Fibroblast of villous mesenchyme (primary cell): Measurements from ENCODE around the gene MRPS7. TPM values are rescaled to one million over a fixed set of nuclear protein-coding genes. Genes with fewer than 3 reads are reported as not detected.

Source experiments
- DNase-seq: peaks from one replicate; pipeline ENCODE4 v3.0.0-alpha.2; 2010; ENCODE audit warnings: low read depth
- H3K4me3 ChIP-seq: 2 replicates; pipeline ENCODE4 v1.5.1; 2011; ENCODE audit warnings: low read depth, mild to moderate bottlenecking, low read length
- total RNA-seq: library from RNA; depleted of rRNA; stranded (reverse); fragments of >200 nt; gene quantifications from 2 replicates; pipeline ENCODE4 v1.2.3, GENCODE V29; 2012
- TF ChIP-seq, protein P1 (sequence below): IDR thresholded peaks from 2 replicates; pipeline ENCODE4 v1.5.1; 2012; ENCODE audit warnings: low read depth, mild to moderate bottlenecking, low read length; ENCODE audit not compliant: insufficient read depth

Gene MRPS7
- total RNA-seq, 1 donor, result 70.8 TPM

DNA sequence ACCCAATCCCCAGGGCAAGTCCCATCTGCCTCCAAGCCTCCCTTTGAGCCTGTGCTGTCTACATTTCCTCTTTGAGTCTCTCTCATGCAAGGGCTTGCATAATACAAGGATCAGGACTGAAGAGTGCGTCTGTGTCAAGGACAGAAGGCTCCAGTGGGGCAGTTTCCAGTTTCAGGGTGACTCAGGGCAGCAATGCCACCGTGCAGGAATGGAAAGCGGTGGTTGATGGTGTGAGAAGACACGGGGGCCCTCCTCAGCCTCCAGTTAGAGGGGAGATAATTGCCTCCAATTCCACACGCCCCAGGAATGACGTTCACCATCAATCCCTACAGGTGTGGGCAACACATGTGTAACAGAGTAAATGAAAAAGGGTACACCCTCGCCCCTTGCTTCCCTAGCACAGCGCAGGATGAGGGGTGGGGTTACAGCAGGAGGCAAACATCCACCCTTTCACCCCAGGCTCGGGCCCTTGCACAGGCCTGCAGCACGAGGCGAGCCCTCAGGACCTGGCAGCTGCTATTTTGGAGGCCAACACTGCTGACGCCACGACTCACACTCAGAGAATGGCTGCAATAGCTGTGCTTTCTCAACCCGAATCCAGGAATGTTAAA lies 52.4 kb downstream of the MRPS7 start:
- H3K4me3 ChIP-seq, result no peak overlapping the region
- TF ChIP-seq, protein P1, sequence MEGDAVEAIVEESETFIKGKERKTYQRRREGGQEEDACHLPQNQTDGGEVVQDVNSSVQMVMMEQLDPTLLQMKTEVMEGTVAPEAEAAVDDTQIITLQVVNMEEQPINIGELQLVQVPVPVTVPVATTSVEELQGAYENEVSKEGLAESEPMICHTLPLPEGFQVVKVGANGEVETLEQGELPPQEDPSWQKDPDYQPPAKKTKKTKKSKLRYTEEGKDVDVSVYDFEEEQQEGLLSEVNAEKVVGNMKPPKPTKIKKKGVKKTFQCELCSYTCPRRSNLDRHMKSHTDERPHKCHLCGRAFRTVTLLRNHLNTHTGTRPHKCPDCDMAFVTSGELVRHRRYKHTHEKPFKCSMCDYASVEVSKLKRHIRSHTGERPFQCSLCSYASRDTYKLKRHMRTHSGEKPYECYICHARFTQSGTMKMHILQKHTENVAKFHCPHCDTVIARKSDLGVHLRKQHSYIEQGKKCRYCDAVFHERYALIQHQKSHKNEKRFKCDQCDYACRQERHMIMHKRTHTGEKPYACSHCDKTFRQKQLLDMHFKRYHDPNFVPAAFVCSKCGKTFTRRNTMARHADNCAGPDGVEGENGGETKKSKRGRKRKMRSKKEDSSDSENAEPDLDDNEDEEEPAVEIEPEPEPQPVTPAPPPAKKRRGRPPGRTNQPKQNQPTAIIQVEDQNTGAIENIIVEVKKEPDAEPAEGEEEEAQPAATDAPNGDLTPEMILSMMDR, result no peak
- no peak for DNase-seq

DNA sequence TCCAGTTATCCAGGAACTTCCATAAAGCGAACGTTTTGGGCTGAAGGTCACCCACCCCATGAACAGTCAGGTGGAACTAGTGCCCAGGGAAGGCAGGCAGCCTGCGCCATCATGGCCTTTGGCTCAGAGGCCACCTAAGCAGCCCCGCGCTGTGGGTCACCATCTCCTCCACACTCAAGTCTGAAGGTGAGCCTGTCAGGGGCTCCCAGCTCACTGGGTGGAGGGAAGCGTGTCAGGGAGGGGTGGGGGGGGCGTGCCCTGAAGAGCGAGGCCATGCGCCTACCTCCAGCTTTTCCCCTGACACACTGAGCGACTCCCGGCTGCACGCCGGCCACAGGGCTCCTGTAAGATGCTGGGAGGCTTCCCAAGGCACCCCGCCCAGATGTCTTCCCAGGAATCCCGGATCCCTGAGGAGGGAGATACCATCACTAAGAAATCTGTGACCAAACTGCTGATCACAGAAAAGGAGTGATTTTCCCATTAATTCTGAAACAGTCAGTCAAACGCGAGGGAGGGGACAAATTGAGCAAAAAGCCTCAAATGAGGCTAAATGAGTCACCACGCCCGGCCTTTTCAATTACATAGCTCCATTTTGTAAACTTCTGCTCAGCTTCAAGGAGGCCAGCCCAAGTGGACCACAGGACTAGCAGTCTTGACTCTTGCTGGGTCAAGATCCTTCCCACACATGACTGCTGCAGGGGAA lies 54.0 kb downstream of the MRPS7 start:
- peak; percentile 68 for DNase-seq
- H3K4me3 ChIP-seq, result no peak overlapping the region
- TF ChIP-seq, protein P1, result no peak

Other genes starting within 250 kb of the MRPS7 start
- gene MRPL58, start 249.2 kb upstream of the MRPS7 start, total RNA-seq, result 23.7 and 30.6 TPM in 2 replicates
- 275 and 323 TPM in 2 replicates for gene ATP5PD, start 214.9 kb upstream of the MRPS7 start, total RNA-seq
- gene KCTD2, start 214.7 kb upstream of the MRPS7 start, total RNA-seq, result 16.4 and 22.5 TPM in 2 replicates
- 5.6 and 6.4 TPM in 2 replicates for gene SLC16A5, start 173.9 kb upstream of the MRPS7 start, total RNA-seq
- gene ARMC7, start 151.9 kb upstream of the MRPS7 start, total RNA-seq, result 2.6 and 3.0 TPM in 2 replicates
- 40.2 and 98.2 TPM in 2 replicates for gene NT5C, start 130.1 kb upstream of the MRPS7 start, total RNA-seq
- 163 and 189 TPM in 2 replicates for gene JPT1, start 107.4 kb upstream of the MRPS7 start, total RNA-seq
- gene SUMO2, start 78.9 kb upstream of the MRPS7 start, total RNA-seq, result 79.2 and 124 TPM in 2 replicates
- 31.1 and 31.6 TPM in 2 replicates for gene NUP85, start 56.2 kb upstream of the MRPS7 start, total RNA-seq
- 13.2 and 14.2 TPM in 2 replicates for gene GGA3, start 273 bp upstream of the MRPS7 start, total RNA-seq
- 6.0 and 6.4 TPM in 2 replicates for gene MIF4GD, start 9.4 kb downstream of the MRPS7 start, total RNA-seq
- 5.5 and 7.8 TPM in 2 replicates for gene SLC25A19, start 27.6 kb downstream of the MRPS7 start, total RNA-seq
- 78.0 and 98.0 TPM in 2 replicates for gene GRB2, start 143.8 kb downstream of the MRPS7 start, total RNA-seq
- gene TMEM94, start 194.8 kb downstream of the MRPS7 start, total RNA-seq, result 28.5 and 31.2 TPM in 2 replicates